Smooth muscle cell (in vitro differentiated cells): ENCODE data around the gene TOP3B. TPM values are rescaled to one million over a fixed set of nuclear protein-coding genes. Genes with fewer than 3 reads are reported as not detected.

ENCODE experiments used
- DNase-seq: peaks from one replicate; lab custom pipeline; 2025; ENCODE audit not compliant: unreplicated experiment; lab: John Stamatoyannopoulos, UW
- H2AFZ ChIP-seq: fragments of 200-600 bp; sonication (generic); 2 replicates; pipeline ENCODE4 v1.6.0; 2016; ENCODE audit warnings: antibody characterized with exemption, low read depth, mild to moderate bottlenecking
- H3F3A ChIP-seq: fragments of 200-600 bp; sonication (generic); 2 replicates; pipeline ENCODE4 v1.6.0; 2017; ENCODE audit warnings: antibody characterized with exemption, low read depth
- H3K27ac ChIP-seq: fragments of 200-600 bp; sonication (generic); 2 replicates; pipeline ENCODE4 v1.5.1; 2016; ENCODE audit warnings: low read depth, mild to moderate bottlenecking
- H3K27me3 ChIP-seq: fragments of 200-600 bp; sonication (generic); 2 replicates; pipeline ENCODE4 v1.6.1; 2016; ENCODE audit warnings: low read depth, mild to moderate bottlenecking
- H3K36me3 ChIP-seq: fragments of 200-600 bp; sonication (generic); 2 replicates; pipeline ENCODE4 v1.5.1; 2016; ENCODE audit warnings: low read depth
- H3K4me1 ChIP-seq: fragments of 200-600 bp; sonication (generic); 2 replicates; pipeline ENCODE4 v1.5.1; 2016; ENCODE audit warnings: low read depth
- H3K4me2 ChIP-seq: fragments of 200-600 bp; sonication (generic); 2 replicates; pipeline ENCODE4 v1.6.0; 2016; ENCODE audit warnings: mild to moderate bottlenecking
- H3K4me3 ChIP-seq: fragments of 200-600 bp; sonication (generic); 2 replicates; pipeline ENCODE4 v1.5.1; 2016; ENCODE audit warnings: mild to moderate bottlenecking
- H3K79me2 ChIP-seq: fragments of 200-600 bp; sonication (generic); 2 replicates; pipeline ENCODE4 v1.6.0; 2016; ENCODE audit warnings: low read depth, mild to moderate bottlenecking
- H3K9ac ChIP-seq: fragments of 200-600 bp; sonication (generic); 2 replicates; pipeline ENCODE4 v1.6.0; 2016; ENCODE audit warnings: low read depth
- H3K9me3 ChIP-seq: fragments of 200-600 bp; sonication (generic); replicated peaks from 2 replicates; pipeline ENCODE4 v1.5.1; 2016; ENCODE audit warnings: low read depth
- H4K20me1 ChIP-seq: fragments of 200-600 bp; sonication (generic); 2 replicates; pipeline ENCODE4 v1.6.0; 2016; ENCODE audit warnings: low read depth
- CTCF ChIP-seq: fragments of 200-600 bp; sonication (generic); IDR thresholded peaks from 2 replicates; pipeline ENCODE4 v1.5.1; 2017; ENCODE audit warnings: borderline replicate concordance, mild to moderate bottlenecking, antibody characterized with exemption; ENCODE audit not compliant: insufficient read depth, poor library complexity, severe bottlenecking
- WGBS: methylation state at CpG from one replicate; pipeline ENCODE4 v1.1.7; 2016; ENCODE audit warnings: low lambda C conversion rate; 5-methylcytosine and 5-hydroxymethylcytosine counted together
- polyA plus RNA-seq: library from polyadenylated mRNA; unstranded; fragments of >200 nt; fragmentation: Nextera tagmentation; extraction: Ambion mirVana; gene quantifications from 2 replicates; pipeline ENCODE4 v1.2.1, GENCODE V29; 2016
- total RNA-seq: library from RNA; depleted of rRNA; stranded (reverse); fragments of >200 nt; gene quantifications from 2 replicates; pipeline ENCODE4 v1.2.3, GENCODE V29; 2014

Gene TOP3B
- total and polyA plus RNA-seq, 2 experiments from 2014 or later = 15.2 to 17.6 TPM

DNA sequence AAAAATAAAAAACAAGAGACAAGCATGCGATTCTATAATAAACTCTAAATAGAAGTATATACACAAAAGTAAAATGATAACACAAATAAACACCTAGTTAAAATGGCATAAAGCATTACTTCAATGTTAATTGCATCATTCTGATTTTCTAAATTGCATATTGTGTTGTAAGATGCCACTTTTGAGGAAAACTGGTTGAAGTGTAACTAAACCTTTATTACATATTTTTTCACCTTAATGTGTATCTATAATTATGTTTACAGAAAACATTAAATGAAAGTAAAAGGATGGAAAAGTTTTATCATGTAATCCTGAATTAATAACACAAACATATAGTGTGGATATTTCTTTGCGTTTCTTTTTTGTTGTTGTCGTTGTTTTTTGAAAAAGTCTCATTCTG, 45.4 kb upstream of the TOP3B start:
- no peak for TF ChIP-seq CTCF
- WGBS = 95% methylated on average over 3 of the region's 3 CpGs

GRCh38 chr22:22026157-22026831, 43.7 kb upstream of the TOP3B start:
- Histone ChIP-seq H3K27me3 (no peaks in the 10 kb centered on the region), H3K27ac (no peak overlapping the region), H3K9me3 (no peaks in the 10 kb centered on the region), H3F3A (no peaks in the 10 kb centered on the region), H4K20me1 (no peaks in the 10 kb centered on the region), H3K9ac (no peak overlapping the region), H3K4me3 (no peak overlapping the region), H3K4me2 (no peak overlapping the region), H3K36me3 (no peaks in the 10 kb centered on the region), H3K79me2 (no peaks in the 10 kb centered on the region), H2AFZ (no peak overlapping the region), H3K4me1 (no peaks in the 10 kb centered on the region)
- no peak for TF ChIP-seq CTCF
- DNase-seq = no peak
- whole genome bisulfite sequencing = 85% methylated on average over 13 of the region's 13 CpGs

More for the DNA sequence above, 45.4 kb upstream of the TOP3B start:
- Histone ChIP-seq H3K9me3 (no peaks in the 10 kb centered on the region), H3K36me3 (no peaks in the 10 kb centered on the region), H3K27ac (no peak overlapping the region), H3K4me2 (no peak overlapping the region), H3K4me3 (no peak overlapping the region), H3K79me2 (no peaks in the 10 kb centered on the region), H3K27me3 (peaks cover 2% of the 10 kb centered on the region), H3K4me1 (no peaks in the 10 kb centered on the region), H3F3A (no peaks in the 10 kb centered on the region), H2AFZ (no peak overlapping the region), H3K9ac (no peak overlapping the region), H4K20me1 (no peaks in the 10 kb centered on the region)
- DNase-seq = no peak

GRCh38 chr22:22025320-22026156, 43.0 kb upstream of the TOP3B start:
- Histone ChIP-seq H3K9ac (no peak overlapping the region), H3K4me2 (no peak overlapping the region), H3K36me3 (no peaks in the 10 kb centered on the region), H3K27me3 (no peaks in the 10 kb centered on the region), H3K27ac (no peak overlapping the region), H3K79me2 (no peaks in the 10 kb centered on the region), H3K9me3 (no peaks in the 10 kb centered on the region), H3F3A (no peaks in the 10 kb centered on the region), H2AFZ (no peak overlapping the region), H3K4me1 (no peaks in the 10 kb centered on the region), H3K4me3 (no peak overlapping the region), H4K20me1 (no peaks in the 10 kb centered on the region)
- WGBS = 93% methylated on average over 7 of the region's 7 CpGs
- no peak for TF ChIP-seq CTCF
- no peak for DNase-seq

- H3K4me3 ChIP-seq = no peak overlapping the region
- no peak for DNase-seq
- no peaks in the 10 kb centered on the region for H3K9me3 ChIP-seq
- H3K4me2 ChIP-seq = no peak overlapping the region
- no peak for TF ChIP-seq CTCF
- H3K27me3 ChIP-seq = no peaks in the 10 kb centered on the region
- H3K4me1 ChIP-seq = no peaks in the 10 kb centered on the region
- no peak overlapping the region for H3K27ac ChIP-seq
- no peaks in the 10 kb centered on the region for H3K79me2 ChIP-seq
- no peaks in the 10 kb centered on the region for H3F3A ChIP-seq
- no peaks in the 10 kb centered on the region for H4K20me1 ChIP-seq
- H3K36me3 ChIP-seq = no peaks in the 10 kb centered on the region
- H3K9ac ChIP-seq = no peak overlapping the region
- 92% methylated on average over 10 of the region's 10 CpGs for WGBS
- H2AFZ ChIP-seq = no peak overlapping the region
These were observed 41.9 kb upstream of the TOP3B start for GRCh38 chr22:22024440-22024839.
